Neural cell (in vitro differentiated cells): ENCODE data around the gene NSG1. TPM values are rescaled to one million over a fixed set of nuclear protein-coding genes. Genes with fewer than 3 reads are reported as not detected.

Source experiments
- H2AFZ ChIP-seq: fragments of 200-600, 300-800 bp; sonication (generic), shearing (Covaris generic); 2 replicates; pipeline ENCODE4 v1.6.0; 2014; ENCODE audit warnings: low read depth, mild to moderate bottlenecking, antibody characterized with exemption, low read length, moderate library complexity
- H3F3A ChIP-seq: fragments of 200-600 bp; shearing (Covaris generic); 2 replicates; pipeline ENCODE4 v1.6.1; 2016; ENCODE audit warnings: mild to moderate bottlenecking, moderate library complexity, mixed read lengths, antibody characterized with exemption, low read length; ENCODE audit not compliant: insufficient read depth, poor library complexity, severe bottlenecking
- H3K27ac ChIP-seq: fragments of 200-600, 300-800 bp; sonication (generic), shearing (Covaris generic); 2 replicates; pipeline ENCODE4 v1.5.1; 2014; ENCODE audit warnings: mild to moderate bottlenecking, low read length, moderate library complexity
- H3K27me3 ChIP-seq: fragments of 300-800, 200-600 bp; sonication (generic), shearing (Covaris generic); 2 replicates; pipeline ENCODE4 v1.6.0; 2014; ENCODE audit warnings: mild to moderate bottlenecking, low read depth, low read length, moderate library complexity; ENCODE audit not compliant: insufficient read depth
- H3K36me3 ChIP-seq: fragments of 300-800, 200-600 bp; sonication (generic), shearing (Covaris generic); 2 replicates; pipeline ENCODE4 v1.5.1; 2014; ENCODE audit warnings: mild to moderate bottlenecking, antibody characterized with exemption, low read length, moderate library complexity; ENCODE audit not compliant: insufficient read depth
- H3K4me2 ChIP-seq: fragments of 300-800, 200-600 bp; sonication (generic), shearing (Covaris generic); 2 replicates; pipeline ENCODE4 v1.6.0; 2014; ENCODE audit warnings: mild to moderate bottlenecking, low read length
- H3K4me3 ChIP-seq: fragments of 300-800, 200-600 bp; sonication (generic), shearing (Covaris generic); 2 replicates; pipeline ENCODE4 v1.5.1; 2014; ENCODE audit warnings: mild to moderate bottlenecking, low read length, moderate library complexity
- H3K79me2 ChIP-seq: fragments of 200-600 bp; shearing (Covaris generic); replicated peaks from 2 replicates; pipeline ENCODE4 v1.6.0; 2014; ENCODE audit warnings: mild to moderate bottlenecking, low read length, moderate library complexity; ENCODE audit not compliant: insufficient read depth
- H3K9ac ChIP-seq: fragments of 300-800, 200-600 bp; sonication (generic), shearing (Covaris generic); 2 replicates; pipeline ENCODE4 v1.6.1; 2016; ENCODE audit warnings: mild to moderate bottlenecking, low read length, mixed read lengths
- H3K9me2 ChIP-seq: fragments of 200-600 bp; shearing (Covaris generic); 2 replicates; pipeline ENCODE4 v1.6.1; 2016; ENCODE audit warnings: mild to moderate bottlenecking, low read length, mixed read lengths; ENCODE audit not compliant: insufficient read depth
- H3K9me3 ChIP-seq: fragments of 200-600, 300-800 bp; sonication (generic), shearing (Covaris generic); 2 replicates; pipeline ENCODE4 v1.6.1; 2016; ENCODE audit warnings: mild to moderate bottlenecking, mixed run types, low read length, moderate library complexity, mixed read lengths
- H4K20me1 ChIP-seq: fragments of 200-600 bp; shearing (Covaris generic); 2 replicates; pipeline ENCODE4 v1.6.1; 2016; ENCODE audit warnings: mild to moderate bottlenecking, mixed run types; ENCODE audit not compliant: insufficient read depth
- EP300 ChIP-seq: fragments of 450-650 bp; conservative IDR thresholded peaks from 2 replicates; pipeline ENCODE4 v1.6.1; 2014; ENCODE audit warnings: antibody characterized with exemption, mild to moderate bottlenecking, moderate library complexity; ENCODE audit not compliant: poor library complexity, severe bottlenecking
- EZH2 ChIP-seq: fragments of 200-600, 300-800 bp; shearing (Covaris generic), sonication (generic); IDR thresholded peaks from 2 replicates; pipeline ENCODE4 v1.6.1; 2014; ENCODE audit warnings: antibody characterized with exemption, low read length, borderline replicate concordance, mild to moderate bottlenecking; ENCODE audit not compliant: insufficient read depth, poor library complexity, severe bottlenecking
- MXI1 ChIP-seq: fragments of 450-650 bp; conservative IDR thresholded peaks from 2 replicates; pipeline ENCODE4 v1.6.1; 2014; ENCODE audit warnings: antibody characterized with exemption, mild to moderate bottlenecking; ENCODE audit not compliant: poor library complexity, severe bottlenecking
- POLR2AphosphoS5 ChIP-seq: IDR thresholded peaks from 2 replicates; pipeline ENCODE4 v1.6.1; 2012
- RAD21 ChIP-seq: fragments of 450-650 bp; conservative IDR thresholded peaks from 2 replicates; pipeline ENCODE4 v1.6.1; 2014; ENCODE audit warnings: antibody characterized with exemption, mild to moderate bottlenecking, moderate library complexity
- SMC3 ChIP-seq: fragments of 450-650 bp; conservative IDR thresholded peaks from 2 replicates; pipeline ENCODE4 v1.6.1; 2014; ENCODE audit warnings: antibody characterized with exemption, mild to moderate bottlenecking, moderate library complexity; ENCODE audit not compliant: poor library complexity
- TAF1 ChIP-seq: IDR thresholded peaks from 2 replicates; pipeline ENCODE4 v1.6.1; 2012; ENCODE audit warnings: low read depth
- polyA plus RNA-seq: library from polyadenylated mRNA; depleted of rRNA; stranded (reverse); fragments of >200 nt; gene quantifications from 2 replicates; pipeline ENCODE4 v1.2.3, GENCODE V29; 2014
- TF ChIP-seq, protein P1 (sequence below): fragments of 450-650 bp; IDR thresholded peaks from 2 replicates; pipeline ENCODE4 v1.5.1; 2014; ENCODE audit warnings: antibody characterized with exemption, mild to moderate bottlenecking, moderate library complexity; ENCODE audit not compliant: poor library complexity, severe bottlenecking
- TF ChIP-seq, protein P2 (sequence below): IDR thresholded peaks from 2 replicates; pipeline ENCODE4 v1.6.1; 2012; ENCODE audit warnings: borderline replicate concordance

NSG1 gene
- polyA plus RNA-seq, 1 donor from 2014 or later = 921 TPM

DNA sequence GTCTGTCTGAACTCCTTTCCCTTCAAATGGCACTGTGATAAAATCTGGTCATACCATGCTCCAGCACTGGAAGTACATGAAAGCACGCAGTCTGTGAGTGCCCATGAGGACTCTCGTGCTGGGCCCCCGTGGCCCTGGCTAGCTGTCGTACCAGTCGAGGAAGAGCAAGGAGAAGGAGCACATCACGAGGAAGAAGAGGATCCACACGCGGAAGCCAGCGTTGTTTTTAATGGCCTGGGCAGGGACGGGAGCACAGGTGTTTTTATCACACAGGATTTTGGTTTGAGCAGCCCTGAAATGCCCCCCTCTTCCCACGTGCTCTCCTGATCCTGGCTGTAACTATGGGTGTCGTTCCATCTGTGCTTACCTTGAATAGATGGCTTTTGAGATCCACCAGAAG is 33.0 kb downstream of the NSG1 start:
- H3F3A ChIP-seq = no peaks in the 10 kb centered on the region
- H3K79me2 ChIP-seq = no peaks in the 10 kb centered on the region
- H3K36me3 ChIP-seq = peaks cover 15% of the 10 kb centered on the region
- no peaks in the 10 kb centered on the region for H3K27me3 ChIP-seq
- H3K4me3 ChIP-seq = no peak overlapping the region
- H3K4me2 ChIP-seq = no peak overlapping the region
- H3K27ac ChIP-seq = no peak overlapping the region
- TF ChIP-seq, protein P1, sequence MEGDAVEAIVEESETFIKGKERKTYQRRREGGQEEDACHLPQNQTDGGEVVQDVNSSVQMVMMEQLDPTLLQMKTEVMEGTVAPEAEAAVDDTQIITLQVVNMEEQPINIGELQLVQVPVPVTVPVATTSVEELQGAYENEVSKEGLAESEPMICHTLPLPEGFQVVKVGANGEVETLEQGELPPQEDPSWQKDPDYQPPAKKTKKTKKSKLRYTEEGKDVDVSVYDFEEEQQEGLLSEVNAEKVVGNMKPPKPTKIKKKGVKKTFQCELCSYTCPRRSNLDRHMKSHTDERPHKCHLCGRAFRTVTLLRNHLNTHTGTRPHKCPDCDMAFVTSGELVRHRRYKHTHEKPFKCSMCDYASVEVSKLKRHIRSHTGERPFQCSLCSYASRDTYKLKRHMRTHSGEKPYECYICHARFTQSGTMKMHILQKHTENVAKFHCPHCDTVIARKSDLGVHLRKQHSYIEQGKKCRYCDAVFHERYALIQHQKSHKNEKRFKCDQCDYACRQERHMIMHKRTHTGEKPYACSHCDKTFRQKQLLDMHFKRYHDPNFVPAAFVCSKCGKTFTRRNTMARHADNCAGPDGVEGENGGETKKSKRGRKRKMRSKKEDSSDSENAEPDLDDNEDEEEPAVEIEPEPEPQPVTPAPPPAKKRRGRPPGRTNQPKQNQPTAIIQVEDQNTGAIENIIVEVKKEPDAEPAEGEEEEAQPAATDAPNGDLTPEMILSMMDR = no peak
- TF ChIP-seq EP300 = no peak
- no peak for TF ChIP-seq MXI1
- TF ChIP-seq POLR2AphosphoS5 = no peak
- TF ChIP-seq SMC3 = no peak
- no peak for TF ChIP-seq TAF1
- TF ChIP-seq, protein P2, sequence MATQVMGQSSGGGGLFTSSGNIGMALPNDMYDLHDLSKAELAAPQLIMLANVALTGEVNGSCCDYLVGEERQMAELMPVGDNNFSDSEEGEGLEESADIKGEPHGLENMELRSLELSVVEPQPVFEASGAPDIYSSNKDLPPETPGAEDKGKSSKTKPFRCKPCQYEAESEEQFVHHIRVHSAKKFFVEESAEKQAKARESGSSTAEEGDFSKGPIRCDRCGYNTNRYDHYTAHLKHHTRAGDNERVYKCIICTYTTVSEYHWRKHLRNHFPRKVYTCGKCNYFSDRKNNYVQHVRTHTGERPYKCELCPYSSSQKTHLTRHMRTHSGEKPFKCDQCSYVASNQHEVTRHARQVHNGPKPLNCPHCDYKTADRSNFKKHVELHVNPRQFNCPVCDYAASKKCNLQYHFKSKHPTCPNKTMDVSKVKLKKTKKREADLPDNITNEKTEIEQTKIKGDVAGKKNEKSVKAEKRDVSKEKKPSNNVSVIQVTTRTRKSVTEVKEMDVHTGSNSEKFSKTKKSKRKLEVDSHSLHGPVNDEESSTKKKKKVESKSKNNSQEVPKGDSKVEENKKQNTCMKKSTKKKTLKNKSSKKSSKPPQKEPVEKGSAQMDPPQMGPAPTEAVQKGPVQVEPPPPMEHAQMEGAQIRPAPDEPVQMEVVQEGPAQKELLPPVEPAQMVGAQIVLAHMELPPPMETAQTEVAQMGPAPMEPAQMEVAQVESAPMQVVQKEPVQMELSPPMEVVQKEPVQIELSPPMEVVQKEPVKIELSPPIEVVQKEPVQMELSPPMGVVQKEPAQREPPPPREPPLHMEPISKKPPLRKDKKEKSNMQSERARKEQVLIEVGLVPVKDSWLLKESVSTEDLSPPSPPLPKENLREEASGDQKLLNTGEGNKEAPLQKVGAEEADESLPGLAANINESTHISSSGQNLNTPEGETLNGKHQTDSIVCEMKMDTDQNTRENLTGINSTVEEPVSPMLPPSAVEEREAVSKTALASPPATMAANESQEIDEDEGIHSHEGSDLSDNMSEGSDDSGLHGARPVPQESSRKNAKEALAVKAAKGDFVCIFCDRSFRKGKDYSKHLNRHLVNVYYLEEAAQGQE = no peak
- no peak for TF ChIP-seq EZH2
- TF ChIP-seq RAD21 = no peak
- H4K20me1 ChIP-seq = peaks cover 3% of the 10 kb centered on the region
- no peaks in the 10 kb centered on the region for H3K9me3 ChIP-seq
- H3K9ac ChIP-seq = no peak overlapping the region
- no peaks in the 10 kb centered on the region for H3K9me2 ChIP-seq
- no peak overlapping the region for H2AFZ ChIP-seq

DNA sequence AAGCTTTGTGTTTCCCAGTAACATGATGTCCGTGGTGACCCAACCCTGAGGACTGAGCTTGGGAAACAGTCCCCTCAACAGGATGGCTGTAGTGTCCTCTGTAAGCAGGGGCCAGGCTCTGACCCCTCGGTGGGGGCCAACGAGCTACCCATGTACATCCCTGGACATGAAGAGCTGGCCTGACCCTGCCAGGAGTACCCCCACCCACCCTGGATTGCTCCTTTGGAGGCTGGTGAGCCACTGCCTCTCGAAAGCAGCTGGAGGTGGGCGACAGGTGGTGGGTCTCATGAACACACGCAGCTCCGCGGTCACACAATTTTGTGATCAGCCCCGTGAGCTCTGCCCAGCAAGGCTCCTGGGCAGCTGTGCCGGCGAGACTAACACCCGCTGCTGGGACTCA is 33.5 kb downstream of the NSG1 start:
- H3K9ac ChIP-seq = no peak overlapping the region
- TF ChIP-seq POLR2AphosphoS5 = peak; percentile 17
- no peak for TF ChIP-seq MXI1
- TF ChIP-seq EP300 = no peak
- H3K4me2 ChIP-seq = no peak overlapping the region
- H3K9me3 ChIP-seq = no peaks in the 10 kb centered on the region
- no peaks in the 10 kb centered on the region for H3F3A ChIP-seq
- no peak overlapping the region for H3K27ac ChIP-seq
- peaks cover 3% of the 10 kb centered on the region for H4K20me1 ChIP-seq
- H3K79me2 ChIP-seq = no peaks in the 10 kb centered on the region
- H3K27me3 ChIP-seq = no peaks in the 10 kb centered on the region
- H3K4me3 ChIP-seq = no peak overlapping the region
- H2AFZ ChIP-seq = no peak overlapping the region
- H3K9me2 ChIP-seq = no peaks in the 10 kb centered on the region
- peaks cover 15% of the 10 kb centered on the region for H3K36me3 ChIP-seq

DNA sequence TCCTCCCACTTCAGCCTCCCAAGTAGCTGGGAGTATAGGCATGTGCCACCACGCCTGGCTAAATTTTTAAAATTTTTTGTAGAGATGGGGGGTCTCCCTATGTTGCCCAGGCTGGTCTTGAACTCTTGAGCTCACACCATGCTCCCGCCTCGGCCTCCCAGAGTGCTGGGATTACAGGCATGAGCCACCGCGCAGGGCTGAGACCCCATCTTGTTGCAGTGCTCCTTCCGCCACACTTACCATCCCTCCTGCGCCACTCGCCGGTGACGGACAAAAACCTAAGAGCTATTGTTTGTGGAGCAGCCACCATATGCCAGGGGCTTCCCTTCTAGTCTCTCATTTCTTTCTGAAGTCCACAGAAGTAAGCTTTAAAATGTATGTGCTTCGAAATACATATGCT is 34.5 kb downstream of the NSG1 start:
- peaks cover 15% of the 10 kb centered on the region for H3K36me3 ChIP-seq
- no peak overlapping the region for H3K9ac ChIP-seq
- no peak overlapping the region for H3K27ac ChIP-seq
- no peak overlapping the region for H3K4me3 ChIP-seq
- TF ChIP-seq, protein P2 = no peak
- TF ChIP-seq MXI1 (no peak), TAF1 (no peak), RAD21 (no peak), EZH2 (no peak), EP300 (no peak), SMC3 (no peak), POLR2AphosphoS5 (no peak)
- TF ChIP-seq, protein P1 = no peak
- H3K9me2 ChIP-seq = no peaks in the 10 kb centered on the region
- no peak overlapping the region for H3K4me2 ChIP-seq
- H3K27me3 ChIP-seq = no peaks in the 10 kb centered on the region
- H4K20me1 ChIP-seq = no peaks in the 10 kb centered on the region
- no peaks in the 10 kb centered on the region for H3F3A ChIP-seq
- H3K79me2 ChIP-seq = no peaks in the 10 kb centered on the region
- no peaks in the 10 kb centered on the region for H3K9me3 ChIP-seq
- no peak overlapping the region for H2AFZ ChIP-seq
